ENCODE results near the gene RERE.

RERE gene

GRCh38 chr1:8373581-8374241, 443.7 kb downstream of the RERE start:
- peak overlapping the region in 1 of 2 donors; percentile 28 for H3K9ac ChIP-seq (ENCODE audit: low read depth in 1 of 2, low read length in 2 of 2)
- peaks cover 10 to 13% of the 10 kb centered on the region in 2 donors for H3K4me1 ChIP-seq (ENCODE audit: control insufficient read depth in 2 of 2, insufficient read depth in 2 of 2, low read length in 2 of 2)
- H3K27me3 ChIP-seq (ENCODE audit: control insufficient read depth in 2 of 2, insufficient read depth in 2 of 2, low read length in 2 of 2) = no peaks in the 10 kb centered on the region
- H3K36me3 ChIP-seq (ENCODE audit: control insufficient read depth in 2 of 2, insufficient read depth in 2 of 2, low read length in 2 of 2) = peaks cover 22 to 47% of the 10 kb centered on the region in 2 donors
- H3K4me3 ChIP-seq (ENCODE audit: low read length in 2 of 2) = peak overlapping the region in 1 of 2 donors; percentile 10
- H3K27ac ChIP-seq (ENCODE audit: low read depth in 2 of 2, low read length in 2 of 2) = peak overlapping the region; percentile 66
- H3K9me3 ChIP-seq (ENCODE audit: control insufficient read depth in 2 of 2, low read length in 2 of 2) = no peaks in the 10 kb centered on the region

DNA sequence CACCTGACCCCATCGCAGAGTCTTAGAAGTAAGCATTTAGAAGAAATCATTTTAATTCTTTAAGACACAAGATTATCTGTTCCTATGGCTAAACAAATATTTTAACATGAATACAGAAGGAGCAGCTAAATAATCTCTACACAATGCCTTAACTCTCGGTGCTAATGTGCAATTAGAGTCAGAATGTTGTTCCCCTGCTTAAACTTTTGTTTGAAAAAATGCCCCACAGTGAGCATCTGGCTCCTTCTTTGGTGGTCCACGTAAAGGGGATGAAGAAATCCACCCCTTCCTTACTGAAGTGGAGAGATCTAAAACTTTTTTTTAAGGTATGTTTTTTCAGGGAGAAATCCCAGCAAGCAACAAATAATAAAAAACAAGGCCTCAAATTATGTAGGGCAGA, 444.3 kb downstream of the RERE start:
- Histone ChIP-seq H3K27me3 (ENCODE audit: control insufficient read depth in 2 of 2, insufficient read depth in 2 of 2, low read length in 2 of 2) (no peaks in the 10 kb centered on the region), H3K36me3 (ENCODE audit: control insufficient read depth in 2 of 2, insufficient read depth in 2 of 2, low read length in 2 of 2) (peaks cover 22 to 47% of the 10 kb centered on the region in 2 donors), H3K4me3 (ENCODE audit: low read length in 2 of 2) (no peak overlapping the region), H3K27ac (ENCODE audit: low read depth in 2 of 2, low read length in 2 of 2) (peak overlapping the region; percentile 66), H3K9ac (ENCODE audit: low read depth in 1 of 2, low read length in 2 of 2) (no peak overlapping the region), H3K9me3 (ENCODE audit: control insufficient read depth in 2 of 2, low read length in 2 of 2) (no peaks in the 10 kb centered on the region), H3K4me1 (ENCODE audit: control insufficient read depth in 2 of 2, insufficient read depth in 2 of 2, low read length in 2 of 2) (peaks cover 8 to 9% of the 10 kb centered on the region in 2 donors)

GRCh38 chr1:8371372-8371991, 446.0 kb downstream of the RERE start:
- peaks cover 8 to 9% of the 10 kb centered on the region in 2 donors for H3K4me1 ChIP-seq (ENCODE audit: control insufficient read depth in 2 of 2, insufficient read depth in 2 of 2, low read length in 2 of 2)
- no peaks in the 10 kb centered on the region for H3K9me3 ChIP-seq (ENCODE audit: control insufficient read depth in 2 of 2, low read length in 2 of 2)
- no peak overlapping the region for H3K9ac ChIP-seq (ENCODE audit: low read depth in 1 of 2, low read length in 2 of 2)
- no peaks in the 10 kb centered on the region for H3K27me3 ChIP-seq (ENCODE audit: control insufficient read depth in 2 of 2, insufficient read depth in 2 of 2, low read length in 2 of 2)
- peaks cover 21 to 47% of the 10 kb centered on the region in 2 donors for H3K36me3 ChIP-seq (ENCODE audit: control insufficient read depth in 2 of 2, insufficient read depth in 2 of 2, low read length in 2 of 2)
- H3K4me3 ChIP-seq (ENCODE audit: low read length in 2 of 2) = no peak overlapping the region
- peak overlapping the region; percentile 31 to 32 for H3K27ac ChIP-seq (ENCODE audit: low read depth in 2 of 2, low read length in 2 of 2)

GRCh38 chr1:8370905-8371315, 446.5 kb downstream of the RERE start:
- Histone ChIP-seq H3K4me3 (ENCODE audit: low read length in 2 of 2) (no peak overlapping the region), H3K27me3 (ENCODE audit: control insufficient read depth in 2 of 2, insufficient read depth in 2 of 2, low read length in 2 of 2) (no peaks in the 10 kb centered on the region), H3K27ac (ENCODE audit: low read depth in 2 of 2, low read length in 2 of 2) (peak overlapping the region in 1 of 2 donors; percentile 31), H3K36me3 (ENCODE audit: control insufficient read depth in 2 of 2, insufficient read depth in 2 of 2, low read length in 2 of 2) (peaks cover 25 to 47% of the 10 kb centered on the region in 2 donors), H3K4me1 (ENCODE audit: control insufficient read depth in 2 of 2, insufficient read depth in 2 of 2, low read length in 2 of 2) (peaks cover 6 to 9% of the 10 kb centered on the region in 2 donors), H3K9me3 (ENCODE audit: control insufficient read depth in 2 of 2, low read length in 2 of 2) (no peaks in the 10 kb centered on the region), H3K9ac (ENCODE audit: low read depth in 1 of 2, low read length in 2 of 2) (no peak overlapping the region)

- Histone ChIP-seq H3K27ac (ENCODE audit: low read depth in 2 of 2, low read length in 2 of 2) (peak overlapping the region; percentile 11 to 17), H3K4me1 (ENCODE audit: control insufficient read depth in 2 of 2, insufficient read depth in 2 of 2, low read length in 2 of 2) (peaks cover 6 to 9% of the 10 kb centered on the region in 2 donors), H3K36me3 (ENCODE audit: control insufficient read depth in 2 of 2, insufficient read depth in 2 of 2, low read length in 2 of 2) (peaks cover 32 to 53% of the 10 kb centered on the region in 2 donors), H3K4me3 (ENCODE audit: low read length in 2 of 2) (no peak overlapping the region), H3K9me3 (ENCODE audit: control insufficient read depth in 2 of 2, low read length in 2 of 2) (no peaks in the 10 kb centered on the region), H3K27me3 (ENCODE audit: control insufficient read depth in 2 of 2, insufficient read depth in 2 of 2, low read length in 2 of 2) (no peaks in the 10 kb centered on the region), H3K9ac (ENCODE audit: low read depth in 1 of 2, low read length in 2 of 2) (no peak overlapping the region)
Measured at GRCh38 chr1:8370046-8370881, 447.2 kb downstream of the RERE start.

DNA sequence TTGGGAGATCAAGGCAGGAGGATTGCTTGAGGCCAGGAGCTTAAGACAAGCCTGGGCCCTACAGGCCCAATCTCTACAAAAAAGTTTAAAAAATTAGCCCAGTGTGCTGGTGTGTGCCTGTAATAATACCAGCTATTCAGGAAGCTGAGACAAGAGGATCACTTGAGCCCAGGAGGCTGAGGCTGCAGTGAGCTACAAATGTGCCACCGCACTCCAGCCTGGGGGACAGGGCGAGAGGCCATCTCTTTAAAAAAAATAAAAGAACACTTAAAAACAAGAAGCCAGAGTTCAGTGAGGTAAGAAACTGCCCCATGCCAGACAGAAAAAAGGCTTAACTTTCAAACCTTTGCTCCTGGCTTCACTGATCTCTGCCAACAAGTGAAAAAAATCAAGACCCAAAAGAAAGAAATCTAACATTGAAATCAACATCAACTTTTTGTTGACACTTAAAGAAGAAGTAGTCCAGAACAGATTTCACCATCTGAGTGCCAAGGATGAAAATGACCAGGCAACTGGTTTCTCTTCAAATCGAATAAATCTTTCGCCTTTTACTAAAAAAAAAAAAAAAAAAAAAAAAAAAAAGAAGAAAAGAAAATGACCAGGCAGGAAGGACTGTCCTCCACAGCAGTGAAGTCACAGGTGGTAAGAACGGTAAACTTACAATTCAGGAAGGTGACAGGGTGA, 448.3 kb downstream of the RERE start:
- no peak overlapping the region for H3K4me3 ChIP-seq (ENCODE audit: low read length in 2 of 2)
- no peaks in the 10 kb centered on the region for H3K27me3 ChIP-seq (ENCODE audit: control insufficient read depth in 2 of 2, insufficient read depth in 2 of 2, low read length in 2 of 2)
- H3K9me3 ChIP-seq (ENCODE audit: control insufficient read depth in 2 of 2, low read length in 2 of 2) = no peaks in the 10 kb centered on the region
- H3K27ac ChIP-seq (ENCODE audit: low read depth in 2 of 2, low read length in 2 of 2) = no peak overlapping the region
- peaks cover 42 to 58% of the 10 kb centered on the region in 2 donors for H3K36me3 ChIP-seq (ENCODE audit: control insufficient read depth in 2 of 2, insufficient read depth in 2 of 2, low read length in 2 of 2)
- peaks cover 8 to 9% of the 10 kb centered on the region in 2 donors for H3K4me1 ChIP-seq (ENCODE audit: control insufficient read depth in 2 of 2, insufficient read depth in 2 of 2, low read length in 2 of 2)
- H3K9ac ChIP-seq (ENCODE audit: low read depth in 1 of 2, low read length in 2 of 2) = no peak overlapping the region

- no peaks in the 10 kb centered on the region for H3K27me3 ChIP-seq (ENCODE audit: control insufficient read depth in 2 of 2, insufficient read depth in 2 of 2, low read length in 2 of 2)
- H3K36me3 ChIP-seq (ENCODE audit: control insufficient read depth in 2 of 2, insufficient read depth in 2 of 2, low read length in 2 of 2) = peaks cover 38 to 58% of the 10 kb centered on the region in 2 donors
- no peak overlapping the region for H3K9ac ChIP-seq (ENCODE audit: low read depth in 1 of 2, low read length in 2 of 2)
- H3K4me3 ChIP-seq (ENCODE audit: low read length in 2 of 2) = no peak overlapping the region
- no peak overlapping the region for H3K27ac ChIP-seq (ENCODE audit: low read depth in 2 of 2, low read length in 2 of 2)
- H3K9me3 ChIP-seq (ENCODE audit: control insufficient read depth in 2 of 2, low read length in 2 of 2) = no peaks in the 10 kb centered on the region
- H3K4me1 ChIP-seq (ENCODE audit: control insufficient read depth in 2 of 2, insufficient read depth in 2 of 2, low read length in 2 of 2) = peaks cover 3% of the 10 kb centered on the region in 2 donors
Measured at GRCh38 chr1:8367571-8368194, 449.8 kb downstream of the RERE start.

DNA sequence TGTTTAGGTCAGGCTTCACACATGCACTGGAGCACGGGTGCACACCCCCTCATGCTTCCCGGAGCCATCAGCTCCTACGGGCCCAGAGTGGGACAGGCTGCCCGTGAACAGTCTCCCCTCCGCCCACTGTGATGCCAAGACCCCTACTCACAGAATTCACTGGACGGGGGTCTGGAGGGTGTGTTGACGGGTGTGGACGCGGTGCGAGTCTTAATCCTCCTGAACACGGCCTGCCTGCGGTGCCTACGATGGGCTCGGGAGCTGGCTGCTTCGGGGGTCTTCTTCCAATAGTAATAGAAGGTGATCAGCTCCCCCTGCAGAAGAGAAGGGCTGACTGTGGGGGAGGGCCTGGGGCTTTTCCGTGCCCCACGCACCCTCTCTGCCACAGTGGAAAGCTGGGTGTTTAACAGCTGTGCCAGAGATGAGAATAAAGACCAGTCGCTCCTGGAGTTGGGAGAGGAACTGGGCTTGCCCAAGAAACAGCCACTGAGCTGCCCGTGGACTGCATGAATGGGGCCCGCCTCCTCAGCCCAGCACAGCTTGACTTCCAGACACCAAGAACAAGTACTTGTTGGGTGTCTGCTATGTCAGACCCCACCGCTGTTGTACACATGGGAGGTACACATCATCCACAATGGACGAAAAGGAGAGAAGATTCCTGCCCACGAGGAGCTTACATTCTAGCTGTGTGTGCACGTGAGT, 451.6 kb downstream of the RERE start:
- Histone ChIP-seq H3K27ac (ENCODE audit: low read depth in 2 of 2, low read length in 2 of 2) (no peak overlapping the region), H3K4me3 (ENCODE audit: low read length in 2 of 2) (no peak overlapping the region), H3K27me3 (ENCODE audit: control insufficient read depth in 2 of 2, insufficient read depth in 2 of 2, low read length in 2 of 2) (no peaks in the 10 kb centered on the region), H3K9ac (ENCODE audit: low read depth in 1 of 2, low read length in 2 of 2) (no peak overlapping the region), H3K36me3 (ENCODE audit: control insufficient read depth in 2 of 2, insufficient read depth in 2 of 2, low read length in 2 of 2) (peaks cover 47 to 61% of the 10 kb centered on the region in 2 donors), H3K9me3 (ENCODE audit: control insufficient read depth in 2 of 2, low read length in 2 of 2) (no peaks in the 10 kb centered on the region), H3K4me1 (ENCODE audit: control insufficient read depth in 2 of 2, insufficient read depth in 2 of 2, low read length in 2 of 2) (peaks cover 0 to 3% of the 10 kb centered on the region in 2 donors)
